ENCODE data around the gene KCNG3.

DNA sequence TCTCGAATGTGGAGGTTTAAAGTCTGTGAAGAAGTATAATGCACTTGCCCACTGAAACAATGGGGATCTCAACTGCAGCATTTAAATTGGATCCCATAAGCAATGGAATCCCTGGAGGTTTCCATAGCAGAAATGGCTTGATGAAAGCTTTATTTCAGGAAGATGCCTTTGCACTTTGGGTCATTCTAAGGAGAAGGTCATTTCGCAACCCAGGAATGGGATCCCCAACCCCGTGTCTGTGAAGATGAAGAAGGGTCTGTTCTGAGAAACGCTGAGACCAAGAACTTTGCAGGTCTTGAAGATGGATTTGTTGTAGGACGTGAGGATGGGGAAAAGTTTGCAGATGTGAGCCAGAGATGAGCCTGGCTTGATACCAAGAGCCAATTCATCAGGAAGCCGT is 1.8 kb upstream of the KCNG3 start:
- TF ChIP-seq POLR2A (IDR thresholded peaks at IDR 0.05): no peak
- TF ChIP-seq, protein P1, sequence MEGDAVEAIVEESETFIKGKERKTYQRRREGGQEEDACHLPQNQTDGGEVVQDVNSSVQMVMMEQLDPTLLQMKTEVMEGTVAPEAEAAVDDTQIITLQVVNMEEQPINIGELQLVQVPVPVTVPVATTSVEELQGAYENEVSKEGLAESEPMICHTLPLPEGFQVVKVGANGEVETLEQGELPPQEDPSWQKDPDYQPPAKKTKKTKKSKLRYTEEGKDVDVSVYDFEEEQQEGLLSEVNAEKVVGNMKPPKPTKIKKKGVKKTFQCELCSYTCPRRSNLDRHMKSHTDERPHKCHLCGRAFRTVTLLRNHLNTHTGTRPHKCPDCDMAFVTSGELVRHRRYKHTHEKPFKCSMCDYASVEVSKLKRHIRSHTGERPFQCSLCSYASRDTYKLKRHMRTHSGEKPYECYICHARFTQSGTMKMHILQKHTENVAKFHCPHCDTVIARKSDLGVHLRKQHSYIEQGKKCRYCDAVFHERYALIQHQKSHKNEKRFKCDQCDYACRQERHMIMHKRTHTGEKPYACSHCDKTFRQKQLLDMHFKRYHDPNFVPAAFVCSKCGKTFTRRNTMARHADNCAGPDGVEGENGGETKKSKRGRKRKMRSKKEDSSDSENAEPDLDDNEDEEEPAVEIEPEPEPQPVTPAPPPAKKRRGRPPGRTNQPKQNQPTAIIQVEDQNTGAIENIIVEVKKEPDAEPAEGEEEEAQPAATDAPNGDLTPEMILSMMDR (IDR thresholded peaks at IDR 0.05): no peak
